AG04450 (cell line): ENCODE results near the gene ACOT2. TPM values are rescaled to one million over a fixed set of nuclear protein-coding genes. Genes with fewer than 3 reads are reported as not detected.
"Not testable (repeated sequence)": the region's sequence is repeated elsewhere in the genome, so short reads cannot be mapped to it uniquely, and the experiment has no call there.

Source experiments
- CTCF ChIA-PET: fragments of 300-600, 350-600 bp; formaldehyde crosslinking; extraction: SDS; loops from one replicate; lab custom pipeline; 2022; ENCODE audit warnings: antibody characterized with exemption, inconsistent platforms; lab: Charles Lee
- POLR2A ChIA-PET: fragments of 350-600 bp; formaldehyde crosslinking; extraction: SDS; loops from one replicate; lab custom pipeline; 2021; ENCODE audit warnings: antibody characterized with exemption, inconsistent platforms; lab: Yijun Ruan, JAX
- DNase-seq: peaks from one replicate; pipeline ENCODE4 v3.0.0-alpha.2; 2011; ENCODE audit warnings: low read depth, low spot score
- H3K27ac ChIP-seq: one replicate; pipeline ENCODE4 v1.5.1; 2012; ENCODE audit warnings: low read depth, low read length, control low read depth
- H3K27me3 ChIP-seq: one replicate; pipeline ENCODE4 v1.6.0; 2012; ENCODE audit warnings: low read length; ENCODE audit not compliant: control insufficient read depth, insufficient read depth
- H3K4me3 ChIP-seq: 2 replicates; pipeline ENCODE4 v1.5.1; 2011; ENCODE audit warnings: mild to moderate bottlenecking, low read depth, low read length, control low read depth
- H3K9me3 ChIP-seq: 2 replicates; pipeline ENCODE4 v1.5.1; 2012; ENCODE audit warnings: low read length; ENCODE audit not compliant: control insufficient read depth, insufficient read depth
- polyA minus RNA-seq: library from RNA; depleted of rRNA, polyadenylated mRNA; stranded (reverse); fragments of >200 nt; gene quantifications from 2 replicates; pipeline ENCODE4 v1.2.3, GENCODE V29; 2011; rRNA and poly(A)+ RNA removed
- polyA plus RNA-seq: library from polyadenylated mRNA; depleted of rRNA; stranded (reverse); fragments of >200 nt; gene quantifications from 2 replicates; pipeline ENCODE4 v1.2.3, GENCODE V29; 2011; rRNA removed
- TF ChIP-seq, protein P1 (sequence below): IDR thresholded peaks from 2 replicates; pipeline ENCODE4 v1.5.1; 2011; ENCODE audit warnings: low read depth, low read length, control low read depth, inconsistent platforms

Gene ACOT2, protein sequence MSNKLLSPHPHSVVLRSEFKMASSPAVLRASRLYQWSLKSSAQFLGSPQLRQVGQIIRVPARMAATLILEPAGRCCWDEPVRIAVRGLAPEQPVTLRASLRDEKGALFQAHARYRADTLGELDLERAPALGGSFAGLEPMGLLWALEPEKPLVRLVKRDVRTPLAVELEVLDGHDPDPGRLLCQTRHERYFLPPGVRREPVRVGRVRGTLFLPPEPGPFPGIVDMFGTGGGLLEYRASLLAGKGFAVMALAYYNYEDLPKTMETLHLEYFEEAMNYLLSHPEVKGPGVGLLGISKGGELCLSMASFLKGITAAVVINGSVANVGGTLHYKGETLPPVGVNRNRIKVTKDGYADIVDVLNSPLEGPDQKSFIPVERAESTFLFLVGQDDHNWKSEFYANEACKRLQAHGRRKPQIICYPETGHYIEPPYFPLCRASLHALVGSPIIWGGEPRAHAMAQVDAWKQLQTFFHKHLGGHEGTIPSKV
- 30.5 and 35.3 TPM in 2 replicates for polyA plus RNA-seq
- 14.3 and 14.4 TPM in 2 replicates for polyA minus RNA-seq

DNA sequence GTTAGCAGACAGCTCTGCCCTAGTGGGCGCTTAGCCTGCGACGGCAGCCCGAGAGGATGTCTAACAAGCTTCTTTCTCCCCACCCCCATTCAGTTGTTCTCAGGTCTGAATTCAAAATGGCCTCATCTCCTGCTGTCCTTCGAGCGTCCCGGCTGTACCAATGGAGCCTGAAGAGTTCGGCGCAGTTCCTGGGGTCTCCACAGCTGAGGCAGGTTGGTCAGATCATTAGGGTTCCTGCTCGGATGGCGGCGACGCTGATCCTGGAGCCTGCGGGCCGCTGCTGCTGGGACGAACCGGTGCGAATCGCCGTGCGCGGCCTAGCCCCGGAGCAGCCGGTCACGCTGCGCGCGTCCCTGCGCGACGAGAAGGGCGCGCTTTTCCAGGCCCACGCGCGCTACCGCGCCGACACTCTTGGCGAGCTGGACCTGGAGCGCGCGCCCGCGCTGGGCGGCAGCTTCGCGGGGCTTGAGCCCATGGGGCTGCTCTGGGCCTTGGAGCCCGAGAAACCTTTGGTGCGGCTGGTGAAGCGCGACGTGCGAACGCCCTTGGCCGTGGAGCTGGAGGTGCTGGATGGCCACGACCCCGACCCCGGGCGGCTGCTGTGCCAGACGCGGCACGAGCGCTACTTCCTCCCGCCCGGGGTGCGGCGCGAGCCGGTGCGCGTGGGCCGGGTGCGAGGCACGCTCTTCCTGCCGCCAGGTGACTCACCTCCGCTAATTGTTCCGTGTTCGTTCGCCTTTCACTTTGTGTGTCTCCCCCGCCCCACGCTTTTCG, at the start of gene ACOT2:
Gene ACOT2, plus strand, starts transcription at position 29 of the 774 bp plus-strand sequence. Its CDS starts 28 bp downstream, at position 57.
- TF ChIP-seq, protein P1, sequence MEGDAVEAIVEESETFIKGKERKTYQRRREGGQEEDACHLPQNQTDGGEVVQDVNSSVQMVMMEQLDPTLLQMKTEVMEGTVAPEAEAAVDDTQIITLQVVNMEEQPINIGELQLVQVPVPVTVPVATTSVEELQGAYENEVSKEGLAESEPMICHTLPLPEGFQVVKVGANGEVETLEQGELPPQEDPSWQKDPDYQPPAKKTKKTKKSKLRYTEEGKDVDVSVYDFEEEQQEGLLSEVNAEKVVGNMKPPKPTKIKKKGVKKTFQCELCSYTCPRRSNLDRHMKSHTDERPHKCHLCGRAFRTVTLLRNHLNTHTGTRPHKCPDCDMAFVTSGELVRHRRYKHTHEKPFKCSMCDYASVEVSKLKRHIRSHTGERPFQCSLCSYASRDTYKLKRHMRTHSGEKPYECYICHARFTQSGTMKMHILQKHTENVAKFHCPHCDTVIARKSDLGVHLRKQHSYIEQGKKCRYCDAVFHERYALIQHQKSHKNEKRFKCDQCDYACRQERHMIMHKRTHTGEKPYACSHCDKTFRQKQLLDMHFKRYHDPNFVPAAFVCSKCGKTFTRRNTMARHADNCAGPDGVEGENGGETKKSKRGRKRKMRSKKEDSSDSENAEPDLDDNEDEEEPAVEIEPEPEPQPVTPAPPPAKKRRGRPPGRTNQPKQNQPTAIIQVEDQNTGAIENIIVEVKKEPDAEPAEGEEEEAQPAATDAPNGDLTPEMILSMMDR: peak; percentile 23; the same call in 1 of the 2 replicates
- CTCF ChIA-PET: interaction anchor here (0.6 to 2.7 kb wide), 4 partner anchors 23 to 64 kb away, joined by 3 to 15 read pairs (median 12); no protein-coding TSS in a partner anchor
- H3K27ac ChIP-seq: peak within 1 kb of the TSS; percentile 88
- peak; percentile 85 for DNase-seq
- H3K27me3 ChIP-seq, H3K9me3 ChIP-seq: not testable (repeated sequence)
- POLR2A ChIA-PET: interaction anchor here (0.6 to 1.9 kb wide), 14 partner anchors 9 to 708 kb away, joined by 3 to 11 read pairs (median 4); partner anchors contain the start of genes ACOT4, ACOT6, DNAL1 and RIOX1
- peak within 1 kb of the TSS; percentile 75 for H3K4me3 ChIP-seq

DNA sequence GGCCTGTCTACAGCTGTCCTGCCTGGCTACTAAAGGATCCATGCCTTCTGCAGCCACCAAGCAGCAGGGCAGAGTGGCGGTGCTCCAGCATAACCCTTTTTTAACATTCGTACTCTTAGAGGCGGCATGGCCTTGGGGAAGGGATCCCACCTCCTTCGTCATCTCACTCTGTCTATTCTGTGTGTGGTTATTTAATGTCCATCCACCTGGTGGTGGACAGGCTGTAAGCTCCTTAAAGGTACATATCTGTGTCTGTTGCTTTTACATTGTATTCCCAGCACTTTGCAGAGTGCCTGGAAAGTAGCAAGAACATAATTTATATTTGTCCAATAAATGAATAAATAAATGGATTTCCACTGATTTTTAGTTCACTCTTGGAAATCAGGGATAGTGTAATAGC, 47.8 kb upstream of the ACOT2 start:
- POLR2A ChIA-PET: no interaction called here
- Histone ChIP-seq H3K27ac (no peak overlapping the region), H3K27me3 (peaks cover 6% of the 10 kb centered on the region), H3K4me3 (no peak overlapping the region), H3K9me3 (no peaks in the 10 kb centered on the region)
- no peak for DNase-seq
- CTCF ChIA-PET: interaction anchor here (0.6 to 2.2 kb wide), 2 partner anchors 12 to 518 kb away, joined by 3 to 8 read pairs; no protein-coding TSS in a partner anchor
- TF ChIP-seq, protein P1: no peak

DNA sequence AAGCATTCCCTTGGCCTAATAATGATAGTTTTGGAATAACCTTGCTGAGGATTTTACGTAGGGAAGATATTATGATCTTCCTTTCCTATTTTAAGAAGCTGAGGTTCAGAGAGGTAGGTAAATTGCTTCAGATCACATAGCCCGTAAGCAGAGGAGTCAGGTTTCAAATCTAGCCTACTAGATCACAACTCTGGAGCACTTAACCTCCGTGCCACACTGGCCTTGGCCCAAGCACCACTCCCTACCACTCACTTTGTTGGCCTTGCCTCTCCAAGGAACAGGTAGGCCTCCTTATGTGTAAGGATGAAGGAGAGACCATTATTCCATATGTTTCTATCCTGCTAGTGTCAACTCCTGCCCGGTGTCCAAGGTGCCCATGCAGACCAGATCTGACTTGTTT, 44.5 kb upstream of the ACOT2 start:
- Histone ChIP-seq H3K27me3 (peaks cover 3% of the 10 kb centered on the region), H3K4me3 (no peak overlapping the region), H3K9me3 (no peaks in the 10 kb centered on the region), H3K27ac (no peak overlapping the region)
- ChIA-PET POLR2A (interaction anchor here (0.5 kb wide), 1 partner anchor 84 kb away, joined by 3 read pairs; no protein-coding TSS in a partner anchor), CTCF (interaction anchor here (3.6 kb wide), 1 partner anchor 15 kb away, joined by 16 read pairs; no protein-coding TSS in a partner anchor)
- TF ChIP-seq, protein P1: no peak
- DNase-seq: no peak

DNA sequence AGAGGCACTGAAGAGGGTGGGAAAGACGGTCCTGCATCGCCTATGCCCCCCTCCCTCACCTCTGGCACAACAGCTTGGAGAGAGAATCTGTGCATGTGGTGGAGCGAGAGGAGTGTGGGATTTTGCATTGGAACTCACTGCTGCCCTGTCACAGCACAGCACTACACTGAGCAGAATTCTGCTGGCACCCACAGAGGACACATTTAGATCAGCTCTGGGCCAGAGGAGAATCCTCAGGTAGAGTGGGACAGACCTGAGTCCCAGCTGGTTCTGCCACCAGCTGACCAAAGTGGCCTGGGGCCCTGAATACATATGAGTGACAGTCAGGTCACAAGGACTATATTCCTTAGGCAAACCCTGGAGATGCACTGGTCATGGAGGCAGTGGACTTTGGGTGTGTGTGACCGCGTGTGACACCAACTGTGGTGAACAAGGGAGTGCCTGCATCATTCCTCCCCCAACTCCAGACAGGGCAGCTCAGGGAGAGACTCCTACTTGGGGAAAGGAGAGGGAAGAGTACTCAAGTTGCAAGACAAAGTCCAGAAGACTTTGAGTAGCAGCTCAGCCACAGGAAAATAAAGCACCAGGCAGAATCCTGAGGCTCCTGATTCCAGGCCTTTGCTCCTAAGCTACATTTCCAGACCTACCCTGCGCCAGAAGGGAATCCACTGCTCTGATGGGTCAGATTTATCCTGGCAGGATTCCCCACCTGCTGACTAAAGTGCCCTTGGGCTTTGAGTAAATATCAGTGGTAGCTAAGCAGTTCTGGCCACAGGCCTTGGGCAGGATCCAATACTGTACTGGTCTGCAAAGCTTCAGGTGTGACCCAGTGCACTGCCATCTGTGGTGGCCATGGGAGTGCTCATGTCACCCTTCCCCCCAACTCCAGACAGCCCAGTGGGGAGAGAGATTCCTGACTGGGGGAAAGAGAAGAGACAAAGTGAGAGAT, 42.7 kb upstream of the ACOT2 start:
- CTCF ChIA-PET: interaction anchor here (1.1 kb wide), 1 partner anchor 18 kb away, joined by 3 read pairs; no protein-coding TSS in a partner anchor
- no peaks in the 10 kb centered on the region for H3K27me3 ChIP-seq
- H3K27ac ChIP-seq: no peak overlapping the region
- no peak overlapping the region for H3K4me3 ChIP-seq
- no peaks in the 10 kb centered on the region for H3K9me3 ChIP-seq
- no peak for DNase-seq
- POLR2A ChIA-PET: interaction anchor here (0.5 to 0.8 kb wide), 2 partner anchors 42 to 43 kb away, joined by 3 read pairs; partner anchors contain the start of gene ACOT2
- TF ChIP-seq, protein P1: no peak

DNA sequence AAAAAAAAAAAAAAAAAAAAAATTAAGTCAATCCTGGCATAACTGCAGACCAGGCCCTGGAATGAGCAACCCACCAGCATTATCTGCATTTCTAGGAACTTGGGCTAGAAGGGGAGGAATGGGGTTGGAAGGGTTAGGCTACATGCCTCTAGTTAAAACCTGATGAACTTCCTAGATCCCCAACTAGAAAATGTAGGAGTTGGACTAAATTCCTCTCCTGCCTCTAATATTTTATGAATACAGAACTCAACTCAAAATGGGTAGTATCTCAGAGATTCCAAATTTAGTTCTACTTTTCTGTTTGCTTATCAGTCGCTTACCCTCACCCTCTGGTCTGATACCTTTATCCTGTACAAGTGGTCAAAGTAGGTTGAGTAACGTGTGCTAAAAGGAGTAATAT, 39.7 kb upstream of the ACOT2 start:
- POLR2A ChIA-PET, H3K4me3 ChIP-seq, DNase-seq, H3K27me3 ChIP-seq, H3K9me3 ChIP-seq, H3K27ac ChIP-seq: not testable (repeated sequence)
- CTCF ChIA-PET: interaction anchor here (0.6 kb wide), 1 partner anchor 602 kb away, joined by 3 read pairs; no protein-coding TSS in a partner anchor

DNA sequence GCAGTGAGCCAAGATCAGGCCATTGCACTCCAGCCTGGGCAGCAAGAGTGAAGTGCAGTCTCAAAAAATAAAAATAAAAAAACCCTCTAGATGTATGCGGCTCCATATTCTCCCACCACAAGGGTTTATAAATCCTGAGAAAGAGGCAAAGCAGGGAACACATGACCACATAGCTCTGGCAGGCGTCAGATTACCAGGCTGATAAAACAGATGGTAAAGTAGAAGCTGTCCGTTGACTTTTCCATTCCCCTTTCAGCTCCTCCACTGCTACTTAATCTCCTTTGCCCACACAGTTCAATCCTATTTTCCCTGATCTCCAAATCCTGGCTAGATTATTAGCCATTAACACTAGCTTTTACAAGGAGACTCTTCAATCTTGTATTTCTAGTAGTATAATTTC, 37.0 kb upstream of the ACOT2 start:
- CTCF ChIA-PET, DNase-seq, H3K4me3 ChIP-seq, POLR2A ChIA-PET, H3K27ac ChIP-seq, H3K9me3 ChIP-seq, H3K27me3 ChIP-seq: not testable (repeated sequence)
